Measurements from ENCODE around the gene ADAD2. TPM values are rescaled to one million over a fixed set of nuclear protein-coding genes. Genes with fewer than 3 reads are reported as not detected.

Gene ADAD2
- total and polyA plus RNA-seq, 2 donors (not counting 3 experiments of a cell fraction or from before 2014, with no cell fraction given): 0.04 TPM; not detected in 1

- TF ChIP-seq EZH2 (IDR thresholded peaks at IDR 0.05; ENCODE audit: borderline replicate concordance, low read depth, low read length, severe bottlenecking) (no peak), POLR2AphosphoS5 (IDR thresholded peaks at IDR 0.05; ENCODE audit: insufficient read depth, low read depth, low read length) (no peak), JUN (IDR thresholded peaks at IDR 0.05; ENCODE audit: borderline replicate concordance, insufficient read depth, insufficient read length, low read depth) (no peak), POLR2A (IDR thresholded peaks at IDR 0.05; ENCODE audit: low read depth, low read length) (no peak), CTCF (IDR thresholded peaks at IDR 0.05; ENCODE audit: extremely low read depth in 1 of 2, insufficient read depth in 1 of 2, low read depth in 1 of 2, low read length in 2 of 2) (no peak), GATA2 (IDR thresholded peaks at IDR 0.05; ENCODE audit: insufficient read depth, insufficient read length, low read depth, low read length) (no peak), MAX (IDR thresholded peaks at IDR 0.05; ENCODE audit: insufficient read depth, insufficient read length) (no peak), MYC (IDR thresholded peaks at IDR 0.05; ENCODE audit: low read depth, low read length) (no peak), FOS (IDR thresholded peaks at IDR 0.05; ENCODE audit: borderline replicate concordance, insufficient read depth, low read length) (no peak)
- H4K20me1 ChIP-seq (replicated peaks; ENCODE audit: control insufficient read depth, extremely low read depth, insufficient read depth, low read length): no peaks in the 10 kb centered on the region
- H3K4me3 ChIP-seq (replicated peaks in 1 of 3; ENCODE audit: insufficient read depth in 1 of 3, low read depth in 1 of 3, low read length in 3 of 3): no peak overlapping the region
- no peaks in the 10 kb centered on the region for H3K4me1 ChIP-seq (ENCODE audit: control insufficient read depth, extremely low read depth, insufficient read depth, low read length)
- intact Hi-C loops (cut with micrococcal nuclease): no loop called here
- no peaks in the 10 kb centered on the region for H3K79me2 ChIP-seq (ENCODE audit: control insufficient read depth, insufficient read depth, low read length)
- ChIA-PET CTCF (interaction anchor here (2.0 kb wide), 1 partner anchor 10 kb away, joined by 7 read pairs; the partner anchor contains the start of gene TAF1C), POLR2A (no interaction called here)
- no peaks in the 10 kb centered on the region for H3K9me1 ChIP-seq (replicated peaks; ENCODE audit: control insufficient read depth, extremely low read depth, insufficient read depth, low read length)
- no peaks in the 10 kb centered on the region for H3K9me3 ChIP-seq (replicated peaks; ENCODE audit: control insufficient read depth, insufficient read depth, low read length)
- H3K36me3 ChIP-seq (ENCODE audit: control insufficient read depth in 2 of 2, extremely low read depth in 1 of 2, insufficient read depth in 2 of 2, low read length in 2 of 2): no peaks in the 10 kb centered on the region
- DNase-seq (ENCODE audit: low read depth, low spot score) (no peak), FAIRE-seq (no peak)
- no peak overlapping the region for H3K4me2 ChIP-seq (ENCODE audit: insufficient read depth, low read length)
- H2AFZ ChIP-seq (ENCODE audit: low read depth, low read length): no peak overlapping the region
- dilution Hi-C loops (cut with MboI; ENCODE audit: extremely low pct_ligation_motif_present, low sequenced_read_pairs): no loop called here
- no TSS peak for BruUV-seq (replicated peaks)
- H3K27me3 ChIP-seq (ENCODE audit: control insufficient read depth in 2 of 2, insufficient read depth in 2 of 2, low read length in 2 of 2): no peaks in the 10 kb centered on the region
- H3K9ac ChIP-seq (replicated peaks; ENCODE audit: extremely low read depth, insufficient read depth, low read length): no peak overlapping the region
- no peak overlapping the region for H3K27ac ChIP-seq (ENCODE audit: insufficient read depth, low read depth, low read length)
Observed at GRCh38 chr16:84196727-84197394, 5.9 kb downstream of the ADAD2 start.
